22Rv1 (cell line): ENCODE results near the gene GIPC3.
A peak's percentile ranks its signal among the peaks of the same experiment; 100 is the strongest.

Experiments
- H3K27ac ChIP-seq: fragments of 450-650 bp; 2 replicates; pipeline ENCODE4 v1.5.1; 2017
- ZFX ChIP-seq: fragments of 450-650 bp; IDR thresholded peaks from 2 replicates; pipeline ENCODE4 v1.6.1; 2017; ENCODE audit warnings: antibody characterized with exemption, borderline replicate concordance
- TF ChIP-seq, protein P1 (sequence below): fragments of 450-650 bp; IDR thresholded peaks from 2 replicates; pipeline ENCODE4 v1.5.1; 2017; ENCODE audit warnings: mild to moderate bottlenecking

Gene GIPC3

DNA sequence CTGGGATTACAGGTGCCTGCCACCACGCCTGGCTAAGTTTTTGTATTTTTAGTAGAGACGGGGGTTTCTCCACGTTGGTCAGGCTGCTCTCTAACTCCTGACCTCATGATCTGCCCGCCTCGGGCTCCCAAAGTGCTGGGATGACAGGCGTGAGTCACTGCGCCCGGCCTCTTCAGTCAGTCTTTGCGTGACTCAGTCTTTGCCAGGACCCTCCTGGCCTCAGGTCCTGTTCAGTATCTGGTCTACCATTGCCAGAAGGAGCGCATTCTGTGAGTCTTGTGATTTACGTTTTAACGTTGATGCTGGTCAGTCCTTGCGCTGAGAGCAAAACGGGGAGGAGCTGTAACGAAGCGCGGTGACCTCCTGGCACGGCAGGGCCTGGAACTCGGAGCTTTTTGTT, 20.1 kb upstream of the GIPC3 start:
- H3K27ac ChIP-seq = no peak overlapping the region
- TF ChIP-seq, protein P1, sequence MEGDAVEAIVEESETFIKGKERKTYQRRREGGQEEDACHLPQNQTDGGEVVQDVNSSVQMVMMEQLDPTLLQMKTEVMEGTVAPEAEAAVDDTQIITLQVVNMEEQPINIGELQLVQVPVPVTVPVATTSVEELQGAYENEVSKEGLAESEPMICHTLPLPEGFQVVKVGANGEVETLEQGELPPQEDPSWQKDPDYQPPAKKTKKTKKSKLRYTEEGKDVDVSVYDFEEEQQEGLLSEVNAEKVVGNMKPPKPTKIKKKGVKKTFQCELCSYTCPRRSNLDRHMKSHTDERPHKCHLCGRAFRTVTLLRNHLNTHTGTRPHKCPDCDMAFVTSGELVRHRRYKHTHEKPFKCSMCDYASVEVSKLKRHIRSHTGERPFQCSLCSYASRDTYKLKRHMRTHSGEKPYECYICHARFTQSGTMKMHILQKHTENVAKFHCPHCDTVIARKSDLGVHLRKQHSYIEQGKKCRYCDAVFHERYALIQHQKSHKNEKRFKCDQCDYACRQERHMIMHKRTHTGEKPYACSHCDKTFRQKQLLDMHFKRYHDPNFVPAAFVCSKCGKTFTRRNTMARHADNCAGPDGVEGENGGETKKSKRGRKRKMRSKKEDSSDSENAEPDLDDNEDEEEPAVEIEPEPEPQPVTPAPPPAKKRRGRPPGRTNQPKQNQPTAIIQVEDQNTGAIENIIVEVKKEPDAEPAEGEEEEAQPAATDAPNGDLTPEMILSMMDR = no peak
- TF ChIP-seq ZFX = no peak

- H3K27ac ChIP-seq = peak overlapping the region; percentile 98
These were observed 15.2 kb upstream of the GIPC3 start for GRCh38 chr19:3570042-3570441.

- no peak for TF ChIP-seq ZFX
- TF ChIP-seq, protein P1 = no peak
These were observed 14.7 kb upstream of the GIPC3 start for GRCh38 chr19:3570606-3571011.

DNA sequence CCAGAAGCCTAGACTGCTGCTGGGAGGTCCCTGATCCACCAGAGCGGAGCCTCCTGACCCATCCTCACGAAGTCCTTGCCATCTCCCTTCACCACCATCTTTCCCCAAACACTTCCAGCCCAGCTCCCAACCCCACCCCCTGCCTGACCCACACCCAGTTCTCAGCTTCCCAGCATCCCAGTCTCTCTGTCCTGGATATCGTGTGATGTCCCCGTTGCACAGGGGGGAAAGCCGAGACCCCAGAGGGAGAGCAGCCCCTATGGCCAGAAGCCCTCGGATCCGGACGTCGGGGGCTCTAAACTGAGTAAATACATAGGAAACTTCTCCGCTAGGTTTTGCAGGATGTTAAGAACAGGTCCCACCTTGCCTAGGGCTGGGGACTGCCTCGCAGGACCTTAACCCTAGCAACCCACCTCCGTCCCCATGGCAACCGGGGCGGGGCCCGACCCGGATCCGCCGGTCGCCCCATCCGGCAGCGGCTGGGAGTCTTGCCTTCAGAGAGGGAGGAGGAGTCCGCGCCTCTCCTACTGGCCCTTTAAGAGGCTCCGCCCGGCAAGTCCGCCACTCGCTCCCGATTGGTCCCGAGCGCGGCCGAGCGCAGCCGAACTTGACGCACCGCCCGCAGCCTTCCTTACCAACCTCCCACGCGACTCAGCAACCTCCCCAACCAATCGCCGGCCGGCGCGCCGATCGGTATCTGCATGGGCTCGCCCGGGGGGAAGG, 13.0 kb upstream of the GIPC3 start:
- TF ChIP-seq, protein P1 = no peak
- TF ChIP-seq ZFX = no peak
- peak overlapping the region; percentile 98 for H3K27ac ChIP-seq

More at GRCh38 chr19:3570606-3571011, 14.7 kb upstream of the GIPC3 start:
- H3K27ac ChIP-seq = peak overlapping the region; percentile 98

DNA sequence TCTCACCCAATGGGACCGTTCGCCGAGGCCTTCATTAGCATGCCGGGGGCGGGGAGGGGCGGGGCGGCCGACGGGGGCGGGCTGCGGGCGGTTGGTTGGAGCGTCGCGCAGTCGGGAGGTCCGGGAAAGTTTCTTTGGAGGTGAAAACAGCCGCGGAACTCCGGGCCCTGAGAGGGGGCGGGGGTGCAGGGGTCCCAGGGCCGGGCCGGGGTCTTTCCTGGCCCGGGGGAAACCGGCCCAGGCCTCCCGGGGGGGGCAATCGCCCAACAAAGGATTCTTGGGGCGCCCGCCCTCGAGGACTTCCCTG, 12.5 kb upstream of the GIPC3 start, which contains the start of gene HMG20B:
Gene HMG20B (plus strand): TSS at position 90 of the 307 bp plus-strand sequence. CDS start 366 bp downstream, outside the sequence.
- H3K27ac ChIP-seq = peak within 1 kb of the TSS; percentile 98
- TF ChIP-seq, protein P1 = no peak
- TF ChIP-seq ZFX = no peak

DNA sequence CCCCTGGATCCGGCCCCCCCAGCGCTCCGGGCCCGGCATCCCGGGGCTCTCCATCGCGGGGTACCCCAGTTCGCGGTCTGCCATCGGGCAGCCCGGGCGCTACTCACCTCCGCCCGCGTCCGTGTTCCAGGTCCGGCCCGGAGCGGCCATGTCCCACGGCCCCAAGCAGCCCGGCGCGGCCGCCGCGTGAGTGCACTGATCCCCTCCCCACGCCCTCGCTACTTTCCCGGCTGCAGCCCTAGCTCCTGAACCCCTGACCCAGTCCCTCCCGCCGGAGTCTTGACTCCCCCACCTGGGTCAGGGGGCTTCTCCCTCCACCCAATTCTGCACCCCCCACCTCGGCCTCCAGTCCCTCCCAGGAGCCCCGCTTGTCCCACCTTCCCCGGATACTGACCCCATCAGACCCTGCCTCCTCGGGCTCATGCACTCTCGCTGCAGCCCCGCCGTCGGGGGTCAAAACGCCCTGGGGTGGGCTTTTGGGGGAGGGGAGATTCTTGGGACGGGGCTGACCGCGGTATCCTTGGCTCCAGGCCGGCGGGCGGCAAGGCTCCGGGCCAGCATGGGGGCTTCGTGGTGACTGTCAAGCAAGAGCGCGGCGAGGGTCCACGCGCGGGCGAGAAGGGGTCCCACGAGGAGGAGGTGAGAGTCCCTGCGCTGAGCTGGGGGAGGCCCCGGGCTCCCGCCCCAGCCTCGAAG, 12.0 kb upstream of the GIPC3 start:
- peak overlapping the region; percentile 98 for H3K27ac ChIP-seq
- no peak for TF ChIP-seq ZFX
- TF ChIP-seq, protein P1 = no peak

DNA sequence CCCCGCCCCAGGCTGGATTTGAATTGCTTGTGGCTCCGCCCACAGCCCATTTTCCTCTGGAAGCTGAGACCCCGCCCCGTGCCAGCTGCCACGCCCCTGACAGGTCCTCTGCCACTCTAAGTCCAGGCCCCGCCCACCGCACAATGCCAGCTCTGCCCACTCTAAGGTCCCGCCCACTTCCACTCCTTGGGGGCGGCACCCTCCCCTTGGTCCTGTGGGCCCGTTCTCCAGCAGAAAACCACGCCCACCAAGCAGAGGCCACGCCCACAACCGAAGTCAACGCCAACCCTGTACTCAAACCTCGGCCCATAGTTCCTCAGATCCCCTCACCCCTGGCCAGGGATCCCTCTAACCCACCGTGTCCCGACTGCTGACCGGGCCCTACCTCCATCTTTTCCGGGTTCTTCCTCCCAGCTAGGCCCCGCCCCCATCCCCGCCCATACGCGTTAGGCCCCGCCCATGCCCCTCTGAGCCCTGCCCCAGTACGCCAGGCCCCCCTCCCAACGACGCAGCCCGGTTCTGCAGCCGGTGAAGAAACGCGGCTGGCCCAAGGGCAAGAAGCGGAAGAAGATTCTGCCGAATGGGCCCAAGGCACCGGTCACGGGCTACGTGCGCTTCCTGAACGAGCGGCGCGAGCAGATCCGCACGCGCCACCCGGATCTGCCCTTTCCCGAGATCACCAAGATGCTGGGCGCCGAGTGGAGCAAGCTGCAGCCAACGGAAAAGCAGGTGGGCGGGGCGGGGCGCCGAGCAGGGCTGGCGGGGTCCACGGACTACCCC, 11.2 kb upstream of the GIPC3 start:
- TF ChIP-seq ZFX = no peak
- TF ChIP-seq, protein P1 = no peak
- H3K27ac ChIP-seq = peak overlapping the region; percentile 98
